ENCODE results near the gene CLDN18.

The CLDN18 gene

DNA sequence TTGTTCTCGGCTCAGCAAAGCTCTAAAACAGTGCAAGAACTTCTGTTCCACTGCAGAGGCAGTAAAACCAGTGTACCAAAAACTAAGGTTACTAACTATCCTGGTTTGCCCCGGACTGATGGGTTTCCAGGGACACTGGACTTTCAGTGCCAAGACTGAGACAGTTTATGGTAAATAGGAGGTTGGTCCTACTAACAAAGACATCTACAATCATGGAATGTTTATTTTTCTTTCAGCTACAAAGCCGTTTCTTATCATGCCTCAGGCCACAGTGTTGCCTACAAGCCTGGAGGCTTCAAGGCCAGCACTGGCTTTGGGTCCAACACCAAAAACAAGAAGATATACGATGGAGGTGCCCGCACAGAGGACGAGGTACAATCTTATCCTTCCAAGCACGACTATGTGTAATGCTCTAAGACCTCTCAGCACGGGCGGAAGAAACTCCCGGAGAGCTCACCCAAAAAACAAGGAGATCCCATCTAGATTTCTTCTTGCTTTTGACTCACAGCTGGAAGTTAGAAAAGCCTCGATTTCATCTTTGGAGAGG is 20.8 kb downstream of the CLDN18 start:
- TF ChIP-seq CTCF (IDR thresholded peaks at IDR 0.05; ENCODE audit: insufficient read depth, low read length, missing control alignments): no peak

DNA sequence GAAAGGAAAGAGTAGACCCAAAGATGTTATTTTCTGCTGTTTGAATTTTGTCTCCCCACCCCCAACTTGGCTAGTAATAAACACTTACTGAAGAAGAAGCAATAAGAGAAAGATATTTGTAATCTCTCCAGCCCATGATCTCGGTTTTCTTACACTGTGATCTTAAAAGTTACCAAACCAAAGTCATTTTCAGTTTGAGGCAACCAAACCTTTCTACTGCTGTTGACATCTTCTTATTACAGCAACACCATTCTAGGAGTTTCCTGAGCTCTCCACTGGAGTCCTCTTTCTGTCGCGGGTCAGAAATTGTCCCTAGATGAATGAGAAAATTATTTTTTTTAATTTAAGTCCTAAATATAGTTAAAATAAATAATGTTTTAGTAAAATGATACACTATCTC is 21.6 kb downstream of the CLDN18 start:
- TF ChIP-seq CTCF (IDR thresholded peaks at IDR 0.05; ENCODE audit: insufficient read depth, low read length, missing control alignments): no peak
- no peak for DNase-seq (ENCODE audit: low read depth, low spot score)
- H3K4me3 ChIP-seq (ENCODE audit: low read depth, low read length): no peak overlapping the region
- CTCF ChIA-PET: interaction anchor here (0.9 to 1.1 kb wide), 2 partner anchors 17 to 21 kb away, joined by 3 to 4 read pairs; partner anchors contain the start of gene CLDN18
- POLR2A ChIA-PET: no interaction called here

More for the DNA sequence above, 20.8 kb downstream of the CLDN18 start:
- POLR2A ChIA-PET: no interaction called here
- DNase-seq (ENCODE audit: low read depth, low spot score): no peak
- no peak overlapping the region for H3K4me3 ChIP-seq (ENCODE audit: low read depth, low read length)
- CTCF ChIA-PET: interaction anchor here (0.9 to 1.1 kb wide), 2 partner anchors 16 to 21 kb away, joined by 3 to 4 read pairs; partner anchors contain the start of gene CLDN18

DNA sequence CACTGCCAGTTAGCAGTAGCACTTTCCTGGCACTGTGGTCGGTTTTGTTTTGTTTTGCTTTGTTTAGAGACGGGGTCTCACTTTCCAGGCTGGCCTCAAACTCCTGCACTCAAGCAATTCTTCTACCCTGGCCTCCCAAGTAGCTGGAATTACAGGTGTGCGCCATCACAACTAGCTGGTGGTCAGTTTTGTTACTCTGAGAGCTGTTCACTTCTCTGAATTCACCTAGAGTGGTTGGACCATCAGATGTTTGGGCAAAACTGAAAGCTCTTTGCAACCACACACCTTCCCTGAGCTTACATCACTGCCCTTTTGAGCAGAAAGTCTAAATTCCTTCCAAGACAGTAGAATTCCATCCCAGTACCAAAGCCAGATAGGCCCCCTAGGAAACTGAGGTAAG is 22.6 kb downstream of the CLDN18 start:
- no peak overlapping the region for H3K4me3 ChIP-seq (ENCODE audit: low read depth, low read length)
- no peak for TF ChIP-seq CTCF (IDR thresholded peaks at IDR 0.05; ENCODE audit: insufficient read depth, low read length, missing control alignments)
- ChIA-PET CTCF (interaction anchor here (1.0 kb wide), 1 partner anchor 19 kb away, joined by 3 read pairs; no protein-coding TSS in a partner anchor), POLR2A (no interaction called here)
- DNase-seq (ENCODE audit: low read depth, low spot score): no peak

DNA sequence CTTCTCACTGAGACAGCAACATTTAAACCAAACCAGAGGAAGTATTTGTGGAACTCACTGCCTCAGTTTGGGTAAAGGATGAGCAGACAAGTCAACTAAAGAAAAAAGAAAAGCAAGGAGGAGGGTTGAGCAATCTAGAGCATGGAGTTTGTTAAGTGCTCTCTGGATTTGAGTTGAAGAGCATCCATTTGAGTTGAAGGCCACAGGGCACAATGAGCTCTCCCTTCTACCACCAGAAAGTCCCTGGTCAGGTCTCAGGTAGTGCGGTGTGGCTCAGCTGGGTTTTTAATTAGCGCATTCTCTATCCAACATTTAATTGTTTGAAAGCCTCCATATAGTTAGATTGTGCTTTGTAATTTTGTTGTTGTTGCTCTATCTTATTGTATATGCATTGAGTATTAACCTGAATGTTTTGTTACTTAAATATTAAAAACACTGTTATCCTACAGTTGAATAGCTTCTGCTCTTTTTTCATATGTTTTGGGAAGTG is 23.3 kb downstream of the CLDN18 start:
- ChIA-PET POLR2A (no interaction called here), CTCF (interaction anchor here (1.0 to 1.4 kb wide), 2 partner anchors 19 to 36 kb away, joined by 3 to 5 read pairs; no protein-coding TSS in a partner anchor)
- no peak overlapping the region for H3K4me3 ChIP-seq (ENCODE audit: low read depth, low read length)
- DNase-seq (ENCODE audit: low read depth, low spot score): no peak
- TF ChIP-seq CTCF (IDR thresholded peaks at IDR 0.05; ENCODE audit: insufficient read depth, low read length, missing control alignments): no peak

DNA sequence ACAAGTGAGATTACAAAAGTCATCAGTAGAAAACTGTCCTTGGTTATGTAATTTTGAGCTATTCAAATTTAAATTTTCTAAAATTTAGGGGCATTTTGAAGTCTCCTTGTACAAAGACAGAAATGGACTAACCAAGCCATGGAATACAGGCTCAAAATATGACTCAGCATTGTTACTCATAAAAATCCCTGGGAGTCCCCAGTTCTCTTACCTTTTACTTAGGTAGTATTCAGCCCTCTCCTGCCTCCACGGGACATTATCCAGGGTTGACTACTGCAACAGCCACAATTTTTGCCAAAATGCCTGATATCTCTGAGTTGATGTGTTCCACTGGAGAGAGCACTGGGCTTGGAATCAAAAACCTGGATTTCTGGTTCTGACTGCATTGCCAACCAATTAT is 25.0 kb downstream of the CLDN18 start:
- CTCF ChIA-PET: interaction anchor here (1.0 to 1.6 kb wide), 3 partner anchors 9 to 18 kb away, joined by 3 to 7 read pairs (median 4); no protein-coding TSS in a partner anchor
- H3K4me3 ChIP-seq (ENCODE audit: low read depth, low read length): no peak overlapping the region
- DNase-seq (ENCODE audit: low read depth, low spot score): no peak
- POLR2A ChIA-PET: no interaction called here
- no peak for TF ChIP-seq CTCF (IDR thresholded peaks at IDR 0.05; ENCODE audit: insufficient read depth, low read length, missing control alignments)

GRCh38 chr3:138036572-138036971 is 26.6 kb downstream of the CLDN18 start:
- no peak for DNase-seq (ENCODE audit: low read depth, low spot score)
- H3K4me3 ChIP-seq (ENCODE audit: low read depth, low read length): no peak overlapping the region
- ChIA-PET CTCF (interaction anchor here (1.6 to 2.5 kb wide), 2 partner anchors 16 kb away, joined by 7 to 14 read pairs; no protein-coding TSS in a partner anchor), POLR2A (no interaction called here)
- no peak for TF ChIP-seq CTCF (IDR thresholded peaks at IDR 0.05; ENCODE audit: insufficient read depth, low read length, missing control alignments)

Measured in AG04449 (cell line).